ENCODE results near the gene RIMS4. TPM values are rescaled to one million over a fixed set of nuclear protein-coding genes. Genes with fewer than 3 reads are reported as not detected.

RIMS4 gene
- total and polyA plus RNA-seq, 2 donors (not counting 1 experiment from before 2014, with no cell fraction given): not detected

- ChIA-PET CTCF (no interaction called here), POLR2A (no interaction called here)
- Mint-ChIP-seq H3K27ac (no peak overlapping the region), H3K4me3 (no peak overlapping the region), H3K27me3 (peaks cover 33% of the 10 kb centered on the region), H3K9me3 (ENCODE audit: insufficient read depth) (no peaks in the 10 kb centered on the region), H3K4me1 (no peaks in the 10 kb centered on the region)
- H3K36me3 ChIP-seq (replicated peaks in 1 of 2; ENCODE audit: control extremely low read depth in 1 of 2, control insufficient read depth in 1 of 2, extremely low read depth in 1 of 2, insufficient read depth in 2 of 2, low read length in 1 of 2): no peaks in the 10 kb centered on the region
- H3K4me3 ChIP-seq (ENCODE audit: control extremely low read depth in 1 of 5, extremely low read depth in 1 of 5, insufficient read depth in 1 of 5, low read depth in 2 of 5, low read length in 4 of 5): no peak overlapping the region
- peaks cover 0 to 11% (median 0%) of the 10 kb centered on the region in 4 experiments for H3K27me3 ChIP-seq (replicated peaks in 1 of 4; ENCODE audit: control extremely low read depth in 1 of 4, control insufficient read depth in 3 of 4, insufficient read depth in 4 of 4, low read length in 3 of 4)
- 80% methylated on average over 2 of the region's 8 CpGs for WGBS (ENCODE audit: insufficient coverage)
- H3K27ac ChIP-seq (ENCODE audit: low read length in 2 of 2): no peak overlapping the region
- no peaks in the 10 kb centered on the region for H3K9me3 ChIP-seq (ENCODE audit: control extremely low read depth in 1 of 3, control insufficient read depth in 2 of 3, insufficient read depth in 1 of 3, low read length in 2 of 3)
- no peak overlapping the region for H3K4me2 ChIP-seq (replicated peaks; ENCODE audit: low read depth, low read length, poor library complexity, severe bottlenecking)
- no peaks in the 10 kb centered on the region for H3K79me2 ChIP-seq (ENCODE audit: control insufficient read depth, insufficient read depth, low read length)
- intact Hi-C loops (cut with micrococcal nuclease): no loop called here
- DNase-seq (no peak), ATAC-seq (ENCODE audit: low read depth) (no peak)
- TF ChIP-seq CTCF (IDR thresholded peaks at IDR 0.05): no peak
- TF ChIP-seq EZH2 (IDR thresholded peaks at IDR 0.05; ENCODE audit: borderline replicate concordance, insufficient read depth, low read depth, low read length, poor library complexity, severe bottlenecking): no peak
- H3K9ac ChIP-seq (ENCODE audit: low read length): no peak overlapping the region
- H3K4me1 ChIP-seq (ENCODE audit: control insufficient read depth in 2 of 2, insufficient read depth in 2 of 2, low read length in 2 of 2): no peaks in the 10 kb centered on the region
- H4K20me1 ChIP-seq (ENCODE audit: control insufficient read depth, insufficient read depth, low read length, poor library complexity, severe bottlenecking): no peaks in the 10 kb centered on the region
- no peak overlapping the region for H2AFZ ChIP-seq (ENCODE audit: insufficient read depth, low read depth, low read length, poor library complexity, severe bottlenecking)
Measured at GRCh38 chr20:44800391-44801046, 9.8 kb downstream of the RIMS4 start.

- no peaks in the 10 kb centered on the region for H3K4me1 Mint-ChIP-seq
- H3K27me3 Mint-ChIP-seq: peaks cover 26% of the 10 kb centered on the region
- Histone ChIP-seq H3K27me3 (replicated peaks in 1 of 4; ENCODE audit: control extremely low read depth in 1 of 4, control insufficient read depth in 3 of 4, insufficient read depth in 4 of 4, low read length in 3 of 4) (peaks cover 0 to 8% (median under 1%) of the 10 kb centered on the region in 4 experiments), H3K4me3 (ENCODE audit: control extremely low read depth in 1 of 5, extremely low read depth in 1 of 5, insufficient read depth in 1 of 5, low read depth in 2 of 5, low read length in 4 of 5) (no peak overlapping the region), H3K36me3 (replicated peaks in 1 of 2; ENCODE audit: control extremely low read depth in 1 of 2, control insufficient read depth in 1 of 2, extremely low read depth in 1 of 2, insufficient read depth in 2 of 2, low read length in 1 of 2) (no peaks in the 10 kb centered on the region), H3K9ac (ENCODE audit: low read length) (no peak overlapping the region), H2AFZ (ENCODE audit: insufficient read depth, low read depth, low read length, poor library complexity, severe bottlenecking) (no peak overlapping the region), H4K20me1 (ENCODE audit: control insufficient read depth, insufficient read depth, low read length, poor library complexity, severe bottlenecking) (no peaks in the 10 kb centered on the region), H3K27ac (ENCODE audit: low read length in 2 of 2) (no peak overlapping the region), H3K4me1 (ENCODE audit: control insufficient read depth in 2 of 2, insufficient read depth in 2 of 2, low read length in 2 of 2) (no peaks in the 10 kb centered on the region), H3K79me2 (ENCODE audit: control insufficient read depth, insufficient read depth, low read length) (no peaks in the 10 kb centered on the region), H3K4me2 (replicated peaks; ENCODE audit: low read depth, low read length, poor library complexity, severe bottlenecking) (no peak overlapping the region), H3K9me3 (ENCODE audit: control extremely low read depth in 1 of 3, control insufficient read depth in 2 of 3, insufficient read depth in 1 of 3, low read length in 2 of 3) (no peaks in the 10 kb centered on the region)
- intact Hi-C loops (cut with micrococcal nuclease): no loop called here
- H3K9me3 Mint-ChIP-seq (ENCODE audit: insufficient read depth): no peaks in the 10 kb centered on the region
- ChIA-PET POLR2A (no interaction called here), CTCF (no interaction called here)
- no peak overlapping the region for H3K4me3 Mint-ChIP-seq
- no peak for DNase-seq
- 96% methylated on average over 4 of the region's 5 CpGs for WGBS (ENCODE audit: insufficient coverage)
- TF ChIP-seq EZH2 (IDR thresholded peaks at IDR 0.05; ENCODE audit: borderline replicate concordance, insufficient read depth, low read depth, low read length, poor library complexity, severe bottlenecking) (no peak), CTCF (IDR thresholded peaks at IDR 0.05) (no peak)
- no peak for ATAC-seq (ENCODE audit: low read depth)
- H3K27ac Mint-ChIP-seq: no peak overlapping the region
Measured at GRCh38 chr20:44799691-44800090, 10.7 kb downstream of the RIMS4 start.

Data from B cell (primary cell).